Liver (tissue), 9 donors: Measurements from ENCODE around the gene BUB1. TPM values are rescaled to one million over a fixed set of nuclear protein-coding genes. Genes with fewer than 3 reads are reported as not detected.
A peak's percentile ranks its signal among the peaks of the same experiment; 100 is the strongest.

ENCODE experiments used
- DNase-seq: peaks from one replicate; pipeline ENCODE4 v3.0.0-alpha.2; 2017; ENCODE audit warnings: low spot score
- H3K27ac ChIP-seq, 2 donors: one replicate each; pipeline ENCODE4 v1.7.0; 2013; ENCODE audit warnings: inconsistent platforms in 2 of 2, low read length in 2 of 2, control low read depth in 1 of 2, low read depth in 1 of 2, mild to moderate bottlenecking in 1 of 2
- H3K27me3 ChIP-seq, 4 donors: one replicate each; pipeline versions ENCODE4 v1.6.1 to v1.7.0; 2013; ENCODE audit warnings: low read length in 3 of 4, inconsistent platforms in 1 of 4, mild to moderate bottlenecking in 1 of 4, moderate library complexity in 1 of 4; ENCODE audit not compliant: control insufficient read depth in 4 of 4, insufficient read depth in 4 of 4
- H3K36me3 ChIP-seq, 4 donors: one replicate each; pipeline versions ENCODE4 v1.6.1 to v1.7.0; 2013; ENCODE audit warnings: low read length in 3 of 4, mild to moderate bottlenecking in 3 of 4, low read depth in 1 of 4, moderate library complexity in 1 of 4; ENCODE audit not compliant: control insufficient read depth in 4 of 4, insufficient read depth in 3 of 4
- H3K4me1 ChIP-seq, 4 donors: one replicate each; pipeline versions ENCODE4 v1.6.1 to v1.7.0; 2013; ENCODE audit warnings: low read length in 3 of 4, mild to moderate bottlenecking in 3 of 4, moderate library complexity in 1 of 4; ENCODE audit not compliant: control insufficient read depth in 4 of 4, insufficient read depth in 4 of 4
- H3K4me3 ChIP-seq, 3 donors: one replicate each; pipeline versions ENCODE4 v1.6.1 to v1.7.0; 2013; ENCODE audit warnings: low read length in 3 of 3, control low read depth in 1 of 3, low read depth in 1 of 3, mild to moderate bottlenecking in 1 of 3
- H3K9ac ChIP-seq, 2 donors: one replicate each; pipeline ENCODE4 v1.7.0; 2013; ENCODE audit warnings: low read length in 2 of 2, mild to moderate bottlenecking in 2 of 2, moderate library complexity in 2 of 2, control low read depth in 1 of 2, low read depth in 1 of 2
- H3K9me3 ChIP-seq, 4 donors: one replicate each; pipeline versions ENCODE4 v1.6.1 to v1.7.0; 2013; ENCODE audit warnings: low read length in 3 of 4; ENCODE audit not compliant: control insufficient read depth in 4 of 4
- ATF3 ChIP-seq: IDR thresholded peaks from 2 replicates; pipeline ENCODE4 v1.6.1; 2016; ENCODE audit warnings: antibody characterized with exemption
- CTCF ChIP-seq: fragments of 150-350 bp; IDR thresholded peaks from 2 replicates; pipeline ENCODE4 v1.5.1; 2017; ENCODE audit warnings: improper control_type of control experiment, low read depth, low read length; ENCODE audit not compliant: missing input control
- EGR1 ChIP-seq, 2 donors: IDR thresholded peaks; 2 replicates each; pipeline ENCODE4 v1.6.1; 2016 to 2018; ENCODE audit warnings: antibody characterized with exemption in 2 of 2, low read depth in 2 of 2
- FOXA2 ChIP-seq: IDR thresholded peaks from 2 replicates; pipeline ENCODE4 v1.6.1; 2016; ENCODE audit warnings: antibody characterized with exemption
- HNF4A ChIP-seq, 2 donors: conservative IDR thresholded peaks; 2 replicates each; pipeline ENCODE4 v1.6.1; 2016; ENCODE audit warnings: antibody characterized with exemption in 2 of 2, mild to moderate bottlenecking in 2 of 2
- HNF4G ChIP-seq: IDR thresholded peaks from 2 replicates; pipeline ENCODE4 v1.6.1; 2016; ENCODE audit warnings: antibody characterized with exemption
- JUND ChIP-seq, 2 donors: IDR thresholded peaks; 2 replicates each; pipeline ENCODE4 v1.6.1; 2016; ENCODE audit warnings: antibody characterized with exemption in 2 of 2
- MAX ChIP-seq: IDR thresholded peaks from 2 replicates; pipeline ENCODE4 v1.6.1; 2016; ENCODE audit warnings: antibody characterized with exemption
- RAD21 ChIP-seq, 2 donors: IDR thresholded peaks; 2 replicates each; pipeline ENCODE4 v1.6.1; 2016; ENCODE audit warnings: antibody characterized with exemption in 2 of 2, mild to moderate bottlenecking in 2 of 2
- REST ChIP-seq: IDR thresholded peaks from 2 replicates; pipeline ENCODE4 v1.6.1; 2016; ENCODE audit warnings: antibody characterized with exemption, mild to moderate bottlenecking
- RXRA ChIP-seq, 2 donors: IDR thresholded peaks; 2 replicates each; pipeline ENCODE4 v1.6.1; 2017 to 2018; ENCODE audit warnings: antibody characterized with exemption in 2 of 2, mild to moderate bottlenecking in 1 of 2
- SP1 ChIP-seq: IDR thresholded peaks from 2 replicates; pipeline ENCODE4 v1.6.1; 2018; ENCODE audit warnings: antibody characterized with exemption, mild to moderate bottlenecking
- TAF1 ChIP-seq: conservative IDR thresholded peaks from 2 replicates; pipeline ENCODE4 v1.6.1; 2016; ENCODE audit warnings: antibody characterized with exemption, mild to moderate bottlenecking
- YY1 ChIP-seq: IDR thresholded peaks from 2 replicates; pipeline ENCODE4 v1.6.1; 2016; ENCODE audit warnings: antibody characterized with exemption, mild to moderate bottlenecking
- ZBTB33 ChIP-seq: IDR thresholded peaks from 2 replicates; pipeline ENCODE4 v1.6.1; 2016; ENCODE audit warnings: antibody characterized with exemption
- WGBS: extraction: QIAGEN DNeasy Blood & Tissue Kit; methylation state at CpG from one replicate; pipeline ENCODE4 v1.1.7; 2013; 5-methylcytosine and 5-hydroxymethylcytosine counted together
- polyA plus RNA-seq, 2 donors: library from polyadenylated mRNA; stranded (reverse) in 1 of 2; unstranded in 1 of 2; fragments of 200-250 nt in 1 of 2; fragments of >200 nt in 1 of 2; fragmentation: Nextera tagmentation in 1 of 2; extraction: Ambion mirVana in 1 of 2; gene quantifications; one replicate each; pipeline versions ENCODE4 v1.2.1 to v1.2.3, GENCODE V29; 2013 to 2015
- total RNA-seq, 2 donors: library from RNA; depleted of rRNA; stranded (reverse); fragments of >200 nt; gene quantifications; one replicate each; pipeline ENCODE4 v1.2.3, GENCODE V29; 2014
- donor health status: healthy.
- donor health status: healthy.
- donor health status: healthy.
- donor health status: healthy.
- donor health status: healthy.

BUB1 gene
- total and polyA plus RNA-seq, 4 donors = 0.08 to 46.1 (median 1.1) TPM

- TF ChIP-seq ZBTB33 = no peak
- no peak for TF ChIP-seq SP1
- peak in 1 of 2 donors; percentile 75 for TF ChIP-seq HNF4A (conservative IDR thresholded peaks at IDR 0.05)
- peak in 1 of 2 donors; percentile 29 for TF ChIP-seq RAD21 (IDR thresholded peaks at IDR 0.05)
- TF ChIP-seq JUND (IDR thresholded peaks at IDR 0.05) = peak in 1 of 2 donors; percentile 88
- no peak for TF ChIP-seq EGR1 (IDR thresholded peaks at IDR 0.05; ENCODE audit: low read depth in 2 of 2)
- no peak for TF ChIP-seq ATF3
Observed at GRCh38 chr2:110720547-110720946, 42.7 kb upstream of the BUB1 start (continued).

- no peaks in the 10 kb centered on the region for H3K9me3 ChIP-seq
- no peak overlapping the region for H3K9ac ChIP-seq
- H3K4me3 ChIP-seq = no peak overlapping the region
- no peak for DNase-seq
- TF ChIP-seq RXRA (IDR thresholded peaks at IDR 0.05) = no peak
- TF ChIP-seq HNF4G = no peak
- TF ChIP-seq YY1 = no peak
- TF ChIP-seq REST = no peak
- TF ChIP-seq SP1 = no peak
- peaks cover 0 to 22% (median 10%) of the 10 kb centered on the region in 4 donors for H3K4me1 ChIP-seq
- 84% methylated on average over 2 of the region's 2 CpGs for WGBS
- no peak overlapping the region for H3K27ac ChIP-seq
- no peaks in the 10 kb centered on the region for H3K27me3 ChIP-seq
- no peaks in the 10 kb centered on the region for H3K36me3 ChIP-seq
Observed at GRCh38 chr2:110718990-110719389, 41.1 kb upstream of the BUB1 start.

- Histone ChIP-seq H3K27me3 (no peaks in the 10 kb centered on the region), H3K4me1 (peaks cover 0 to 22% (median 10%) of the 10 kb centered on the region in 4 donors), H3K36me3 (no peaks in the 10 kb centered on the region), H3K27ac (no peak overlapping the region), H3K4me3 (no peak overlapping the region), H3K9ac (no peak overlapping the region), H3K9me3 (no peaks in the 10 kb centered on the region)
- WGBS = 85% methylated on average over 2 of the region's 2 CpGs
- no peak for DNase-seq
- no peak for TF ChIP-seq HNF4A (conservative IDR thresholded peaks at IDR 0.05)
- TF ChIP-seq YY1 = no peak
- TF ChIP-seq SP1 = no peak
- no peak for TF ChIP-seq ZBTB33
- TF ChIP-seq TAF1 = no peak
- TF ChIP-seq JUND (IDR thresholded peaks at IDR 0.05) = no peak
- TF ChIP-seq REST = no peak
- TF ChIP-seq RAD21 (IDR thresholded peaks at IDR 0.05) = no peak
- TF ChIP-seq MAX = no peak
- TF ChIP-seq FOXA2 = no peak
- TF ChIP-seq HNF4G = no peak
- TF ChIP-seq ATF3 = no peak
- TF ChIP-seq CTCF = no peak
- no peak for TF ChIP-seq EGR1 (IDR thresholded peaks at IDR 0.05; ENCODE audit: low read depth in 2 of 2)
Observed at GRCh38 chr2:110718382-110718781, 40.5 kb upstream of the BUB1 start.
